Peyer's patch (tissue), 4 donors: ENCODE results near the gene RAB3A. TPM values are rescaled to one million over a fixed set of nuclear protein-coding genes. Genes with fewer than 3 reads are reported as not detected.

ENCODE experiments used
- DNase-seq, 3 donors: peaks; one replicate each; pipeline ENCODE4 v3.0.0-alpha.2; 2017 to 2019
- H3K27ac ChIP-seq, 4 donors: fragments of 200-600 bp; sonication (generic); one replicate each; pipeline ENCODE4 v1.5.1; 2016 to 2019
- H3K27me3 ChIP-seq, 2 donors: fragments of 200-600 bp; sonication (generic); one replicate each; pipeline ENCODE4 v1.5.1; 2019
- H3K36me3 ChIP-seq, 3 donors: fragments of 200-600 bp; sonication (generic); one replicate each; pipeline ENCODE4 v1.5.1; 2016 to 2019
- H3K4me1 ChIP-seq, 4 donors: fragments of 200-600 bp; sonication (generic); one replicate each; pipeline ENCODE4 v1.5.1; 2016 to 2019
- H3K4me3 ChIP-seq, 4 donors: fragments of 200-600 bp; sonication (generic); 1 replicate in 3 of 4; 2 replicates in 1 of 4; pipeline ENCODE4 v1.5.1; 2016 to 2019; ENCODE audit warnings: mild to moderate bottlenecking in 1 of 4
- H3K9me3 ChIP-seq, 4 donors: fragments of 200-600 bp; sonication (generic); one replicate each; pipeline ENCODE4 v1.5.1; 2016 to 2019; ENCODE audit warnings: mild to moderate bottlenecking in 1 of 4
- POLR2A ChIP-seq, 2 donors: fragments of 450-650 bp; IDR thresholded peaks; one replicate each; pipeline ENCODE4 v1.5.1; 2017; ENCODE audit warnings: antibody characterized with exemption in 2 of 2, mild to moderate bottlenecking in 2 of 2, moderate library complexity in 2 of 2
- total RNA-seq, 4 donors: library from RNA; depleted of rRNA; stranded (reverse); fragments of >200 nt; gene quantifications; one replicate each; pipeline ENCODE4 v1.1.0, GENCODE V29; 2016
- TF ChIP-seq, protein P1 (sequence below), 6 experiments: fragments of 450-650 bp in 4 of 6; fragments of 200-600 bp in 2 of 6; sonication (generic) in 1 of 6; IDR thresholded peaks; one replicate each; pipeline ENCODE4 v1.5.1; 2017 to 2019; ENCODE audit warnings: antibody characterized with exemption in 6 of 6, mild to moderate bottlenecking in 3 of 6, moderate library complexity in 1 of 6

RAB3A gene
- total RNA-seq, 4 donors from 2014 or later = 6.1 to 9.5 (median 8.3) TPM; not detected in 1

DNA sequence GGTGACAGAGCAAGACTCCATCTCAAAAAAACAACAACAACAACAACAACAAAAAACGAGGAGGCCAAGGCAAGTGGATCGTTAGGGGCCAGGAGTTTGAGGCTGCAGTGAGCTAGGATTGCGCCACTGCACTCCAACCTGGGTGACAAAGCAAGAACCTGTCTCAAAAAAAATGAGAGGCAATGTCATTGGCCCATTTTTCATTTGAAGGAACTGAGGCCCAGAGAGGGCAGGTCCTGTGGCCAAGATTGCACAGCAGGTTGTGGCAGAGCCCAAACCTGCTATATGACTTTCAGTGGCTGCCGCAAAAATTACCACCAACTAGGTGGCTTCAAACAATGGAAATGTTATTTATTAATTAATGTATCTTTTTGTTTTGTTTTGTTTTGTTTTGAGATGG, 45.4 kb downstream of the RAB3A start:
- TF ChIP-seq, protein P1, sequence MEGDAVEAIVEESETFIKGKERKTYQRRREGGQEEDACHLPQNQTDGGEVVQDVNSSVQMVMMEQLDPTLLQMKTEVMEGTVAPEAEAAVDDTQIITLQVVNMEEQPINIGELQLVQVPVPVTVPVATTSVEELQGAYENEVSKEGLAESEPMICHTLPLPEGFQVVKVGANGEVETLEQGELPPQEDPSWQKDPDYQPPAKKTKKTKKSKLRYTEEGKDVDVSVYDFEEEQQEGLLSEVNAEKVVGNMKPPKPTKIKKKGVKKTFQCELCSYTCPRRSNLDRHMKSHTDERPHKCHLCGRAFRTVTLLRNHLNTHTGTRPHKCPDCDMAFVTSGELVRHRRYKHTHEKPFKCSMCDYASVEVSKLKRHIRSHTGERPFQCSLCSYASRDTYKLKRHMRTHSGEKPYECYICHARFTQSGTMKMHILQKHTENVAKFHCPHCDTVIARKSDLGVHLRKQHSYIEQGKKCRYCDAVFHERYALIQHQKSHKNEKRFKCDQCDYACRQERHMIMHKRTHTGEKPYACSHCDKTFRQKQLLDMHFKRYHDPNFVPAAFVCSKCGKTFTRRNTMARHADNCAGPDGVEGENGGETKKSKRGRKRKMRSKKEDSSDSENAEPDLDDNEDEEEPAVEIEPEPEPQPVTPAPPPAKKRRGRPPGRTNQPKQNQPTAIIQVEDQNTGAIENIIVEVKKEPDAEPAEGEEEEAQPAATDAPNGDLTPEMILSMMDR (IDR thresholded peaks at IDR 0.05) = no peak
- no peak for TF ChIP-seq POLR2A (IDR thresholded peaks at IDR 0.05)
- peaks cover 0 to 21% (median 0%) of the 10 kb centered on the region in 3 donors for H3K36me3 ChIP-seq
- no peak overlapping the region for H3K4me3 ChIP-seq
- no peaks in the 10 kb centered on the region for H3K27me3 ChIP-seq
- H3K27ac ChIP-seq = no peak overlapping the region
- no peaks in the 10 kb centered on the region for H3K9me3 ChIP-seq
- DNase-seq = no peak
- peaks cover 13 to 54% (median 16%) of the 10 kb centered on the region in 4 donors for H3K4me1 ChIP-seq

DNA sequence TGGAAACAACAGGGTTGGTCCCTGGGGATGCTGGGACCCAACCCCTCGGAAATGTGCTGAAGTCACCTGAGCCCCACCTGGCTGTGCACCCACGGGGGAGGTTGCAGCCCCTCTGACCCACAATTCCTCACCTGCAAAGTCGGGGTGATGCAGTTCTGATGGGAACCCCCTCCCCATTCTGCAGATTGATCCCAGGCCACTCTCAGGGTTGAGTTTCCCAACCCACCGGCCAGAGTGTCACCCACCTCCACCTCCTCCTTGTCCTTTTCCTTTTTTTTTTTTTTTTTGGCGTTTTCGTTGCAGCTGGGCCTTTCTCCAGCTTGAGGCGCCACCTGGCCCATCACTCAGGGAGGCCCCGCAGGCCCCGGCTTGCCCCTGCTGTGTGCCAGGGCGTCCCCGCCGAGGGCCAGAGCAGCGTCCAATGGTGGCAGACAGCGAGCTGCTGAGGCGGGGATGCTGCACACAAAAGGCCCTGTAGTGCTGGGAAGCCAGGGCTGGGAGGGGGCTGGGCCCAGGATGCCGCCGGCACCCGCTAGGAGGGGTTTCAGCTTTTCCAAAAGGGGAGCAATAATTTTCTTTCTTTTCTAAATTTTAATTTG, 46.3 kb downstream of the RAB3A start:
- peaks cover 13 to 54% (median 16%) of the 10 kb centered on the region in 4 donors for H3K4me1 ChIP-seq
- no peaks in the 10 kb centered on the region for H3K27me3 ChIP-seq
- no peaks in the 10 kb centered on the region for H3K9me3 ChIP-seq
- H3K36me3 ChIP-seq = peaks cover 0 to 12% (median 0%) of the 10 kb centered on the region in 3 donors
- peak overlapping the region in 3 of 4 donors; percentile 22 to 73 (median 65) for H3K27ac ChIP-seq
- DNase-seq = no peak
- no peak for TF ChIP-seq POLR2A (IDR thresholded peaks at IDR 0.05)
- TF ChIP-seq, protein P1 (IDR thresholded peaks at IDR 0.05) = no peak
- H3K4me3 ChIP-seq = no peak overlapping the region

DNA sequence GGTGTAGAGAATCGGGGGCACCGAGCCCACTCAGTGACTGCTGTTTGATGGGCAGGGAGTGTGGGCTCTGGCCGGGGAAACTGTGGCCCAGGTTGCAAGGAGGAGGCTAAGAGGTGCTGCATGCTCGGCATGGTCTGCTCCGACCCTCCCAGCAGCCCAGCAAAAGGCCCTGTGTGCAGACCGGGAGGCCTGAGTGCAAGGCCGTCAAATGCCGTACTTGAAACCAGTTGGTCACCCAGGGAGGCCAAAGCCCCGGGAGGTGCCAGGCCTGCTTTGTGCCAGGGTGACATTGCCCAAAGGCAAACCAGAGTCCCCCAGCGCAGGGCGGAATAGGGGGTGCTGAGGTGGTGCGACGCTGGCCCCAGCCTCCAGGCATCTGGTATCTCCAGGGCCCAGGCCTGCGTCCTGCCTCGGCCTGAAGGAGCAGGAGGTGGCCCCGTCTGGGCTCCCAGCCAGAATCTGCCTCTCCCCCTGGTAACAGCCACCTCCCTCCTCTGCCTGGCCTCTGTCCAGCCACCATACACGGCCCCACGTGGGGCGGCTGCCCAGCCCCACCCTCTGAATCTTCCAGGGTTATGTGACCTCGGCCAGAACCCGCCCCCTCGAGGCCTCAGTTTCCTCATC, 46.9 kb downstream of the RAB3A start:
- peaks cover 12 to 55% (median 16%) of the 10 kb centered on the region in 4 donors for H3K4me1 ChIP-seq
- H3K4me3 ChIP-seq = no peak overlapping the region
- H3K36me3 ChIP-seq = peaks cover 0 to 6% (median 0%) of the 10 kb centered on the region in 3 donors

DNA sequence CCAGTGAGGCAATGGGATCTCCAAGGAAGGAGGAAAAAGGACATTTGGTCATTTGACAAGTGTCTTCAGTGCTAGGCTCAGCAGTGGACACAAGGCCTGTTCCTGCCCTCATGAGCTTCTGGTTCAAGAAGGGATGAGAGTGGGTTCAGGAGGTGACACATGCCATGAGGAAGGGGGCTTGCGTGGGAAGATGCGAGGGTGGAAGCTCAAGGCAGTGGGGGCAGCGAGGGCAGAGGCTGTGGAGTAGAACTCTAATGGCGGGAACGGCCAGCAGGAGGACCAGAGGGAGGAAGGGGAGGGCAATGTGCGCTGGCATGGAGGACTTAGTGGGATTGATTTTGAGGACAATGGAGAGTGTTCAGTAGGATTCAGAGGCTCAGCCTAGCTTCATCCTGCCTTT, 47.6 kb downstream of the RAB3A start:
- peaks cover 7 to 57% (median 15%) of the 10 kb centered on the region in 4 donors for H3K4me1 ChIP-seq
- peaks cover 0 to 4% (median 0%) of the 10 kb centered on the region in 3 donors for H3K36me3 ChIP-seq
- H3K27ac ChIP-seq = peak overlapping the region in 2 of 4 donors; percentile 65 to 73
- no peak for DNase-seq
- TF ChIP-seq POLR2A (IDR thresholded peaks at IDR 0.05) = no peak
- TF ChIP-seq, protein P1 (IDR thresholded peaks at IDR 0.05) = no peak
- no peak overlapping the region for H3K4me3 ChIP-seq
- H3K9me3 ChIP-seq = no peaks in the 10 kb centered on the region
- H3K27me3 ChIP-seq = no peaks in the 10 kb centered on the region

More for the DNA sequence above, 46.9 kb downstream of the RAB3A start:
- Histone ChIP-seq H3K27ac (peak overlapping the region; percentile 3 to 73 (median 44)), H3K9me3 (no peaks in the 10 kb centered on the region), H3K27me3 (no peaks in the 10 kb centered on the region)
- TF ChIP-seq POLR2A (IDR thresholded peaks at IDR 0.05) = no peak
- TF ChIP-seq, protein P1 (IDR thresholded peaks at IDR 0.05) = no peak
- peak in 2 of 3 donors; percentile 90 to 94 for DNase-seq

DNA sequence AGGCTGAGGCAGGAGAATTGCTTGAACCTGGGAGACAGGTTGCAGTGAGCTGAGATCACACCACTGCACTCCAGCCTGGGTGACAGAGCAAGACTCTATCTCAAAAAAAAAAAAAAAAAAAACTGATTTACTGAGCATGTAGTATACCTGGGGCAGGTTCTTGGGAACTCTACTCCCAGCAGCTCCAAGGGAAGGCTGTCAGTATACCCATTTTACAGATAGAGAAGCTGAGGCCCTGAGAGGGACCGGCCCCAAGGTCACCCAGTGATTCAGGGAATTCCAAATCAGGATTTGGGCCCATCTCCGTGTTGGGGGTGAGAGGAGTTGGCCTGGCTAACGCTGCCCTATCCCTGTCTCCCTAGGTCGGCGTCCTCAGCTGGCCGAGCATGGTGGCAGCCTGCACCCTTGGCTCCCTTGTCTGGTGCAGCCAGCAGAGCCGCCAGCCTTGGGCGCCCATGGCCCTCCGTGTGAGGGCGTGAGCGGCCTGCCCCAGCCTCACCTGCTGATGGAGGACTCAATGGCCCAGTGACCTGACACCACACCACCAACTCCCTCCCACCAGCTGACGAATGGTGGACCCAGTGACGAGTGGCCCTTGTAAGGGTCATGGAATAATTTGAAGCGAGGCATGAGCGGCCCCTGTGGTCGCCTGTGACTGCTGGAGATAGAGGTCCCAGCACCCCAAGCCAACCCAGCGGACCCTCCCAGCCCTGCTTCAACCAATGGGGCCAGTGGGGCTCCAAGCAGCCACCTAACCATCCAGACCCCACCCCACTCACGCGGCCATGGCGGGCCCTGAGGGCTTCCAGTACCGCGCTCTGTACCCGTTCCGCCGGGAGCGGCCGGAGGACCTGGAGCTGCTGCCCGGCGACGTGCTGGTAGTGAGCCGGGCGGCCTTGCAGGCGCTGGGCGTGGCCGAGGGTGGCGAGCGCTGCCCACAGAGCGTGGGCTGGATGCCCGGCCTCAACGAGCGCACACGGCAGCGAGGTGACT, 48.5 kb downstream of the RAB3A start:
- Histone ChIP-seq H3K4me1 (peaks cover 7 to 52% (median 9%) of the 10 kb centered on the region in 4 donors), H3K4me3 (no peak overlapping the region), H3K27me3 (no peaks in the 10 kb centered on the region), H3K9me3 (no peaks in the 10 kb centered on the region), H3K27ac (peak overlapping the region in 2 of 4 donors; percentile 24 to 73), H3K36me3 (peaks cover 0 to 4% (median 0%) of the 10 kb centered on the region in 3 donors)
- TF ChIP-seq POLR2A (IDR thresholded peaks at IDR 0.05) = no peak
- TF ChIP-seq, protein P1 (IDR thresholded peaks at IDR 0.05) = no peak
- DNase-seq = peak in 1 of 3 donors; percentile 76
